Activated CD8-positive, alpha-beta memory T cell treated with anti-CD3 and anti-CD28 coated beads for 24 hours (primary cell): ENCODE results near the gene RFTN1.

Source experiments
- DNase-seq: peaks from one replicate; pipeline ENCODE4 v3.0.0-alpha.2; 2020

Gene RFTN1

DNA sequence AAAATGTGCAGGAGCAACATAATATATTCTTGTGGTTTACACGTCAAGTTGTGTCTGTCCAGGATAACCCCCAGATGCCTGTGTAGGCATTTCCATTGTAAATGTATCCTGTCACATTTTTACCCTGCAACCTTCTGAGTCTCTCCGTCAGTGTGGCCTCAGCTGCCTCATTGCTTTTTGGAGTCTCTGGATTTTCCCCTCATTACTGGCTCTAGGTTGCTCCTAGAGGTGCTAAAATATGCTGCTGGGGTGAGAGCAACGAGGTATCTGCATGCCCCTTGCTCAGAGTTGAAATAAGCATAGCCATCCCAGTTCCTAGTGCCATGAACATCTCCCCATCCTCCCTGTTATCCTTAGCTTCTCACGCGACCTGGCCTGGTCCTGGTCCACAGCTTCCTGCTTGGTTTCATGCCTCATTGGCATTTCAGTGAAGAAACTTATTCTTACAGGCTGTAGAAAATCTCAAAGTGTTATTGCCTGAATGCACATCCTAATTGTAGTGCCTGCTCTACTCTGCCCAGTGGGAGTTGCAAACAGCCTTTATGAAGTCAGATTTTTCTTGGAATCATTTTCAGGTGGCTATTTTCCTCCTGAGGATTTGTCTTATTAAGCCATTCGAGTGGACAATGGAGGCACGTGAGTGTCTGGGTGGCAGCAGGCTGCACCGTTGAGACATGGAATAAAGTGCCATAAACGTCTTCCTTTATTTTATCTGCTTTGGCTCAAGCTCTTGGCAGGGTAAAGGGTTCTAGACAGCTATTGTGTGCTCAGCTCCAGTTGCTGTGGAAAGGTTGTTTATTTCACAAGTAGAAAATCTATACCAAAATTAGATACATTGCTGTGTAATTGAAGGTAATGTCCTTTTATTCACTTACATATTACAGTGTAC, 215.3 kb downstream of the RFTN1 start:
- DNase-seq, result no peak

DNA sequence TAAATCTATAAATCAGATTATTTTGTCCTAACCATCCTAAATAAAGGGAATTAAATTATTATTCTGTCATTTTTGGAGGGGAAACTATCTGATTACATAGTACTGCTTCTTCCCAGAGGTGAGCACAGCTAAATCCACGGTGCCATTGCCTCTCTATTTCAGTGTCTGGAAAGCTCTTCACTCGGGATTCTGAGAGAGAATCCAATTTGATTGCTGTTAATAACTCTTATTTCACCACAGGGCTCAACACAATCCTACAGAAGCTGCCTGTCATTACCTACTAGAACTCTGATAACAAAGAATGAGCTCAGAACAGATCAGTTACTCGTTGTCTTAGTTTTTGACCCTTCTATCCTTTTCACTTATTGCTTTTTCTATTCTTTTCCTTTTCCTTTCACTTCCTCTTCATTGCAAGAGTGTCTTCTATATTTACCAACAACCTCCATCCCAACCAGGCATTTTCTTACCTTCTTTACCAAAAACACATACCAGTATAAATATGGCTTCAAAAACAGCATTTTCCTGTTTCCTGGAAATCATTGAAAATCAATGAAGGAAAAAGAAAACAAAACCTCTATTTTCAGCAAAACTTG, 218.1 kb downstream of the RFTN1 start:
- DNase-seq, result no peak

DNA sequence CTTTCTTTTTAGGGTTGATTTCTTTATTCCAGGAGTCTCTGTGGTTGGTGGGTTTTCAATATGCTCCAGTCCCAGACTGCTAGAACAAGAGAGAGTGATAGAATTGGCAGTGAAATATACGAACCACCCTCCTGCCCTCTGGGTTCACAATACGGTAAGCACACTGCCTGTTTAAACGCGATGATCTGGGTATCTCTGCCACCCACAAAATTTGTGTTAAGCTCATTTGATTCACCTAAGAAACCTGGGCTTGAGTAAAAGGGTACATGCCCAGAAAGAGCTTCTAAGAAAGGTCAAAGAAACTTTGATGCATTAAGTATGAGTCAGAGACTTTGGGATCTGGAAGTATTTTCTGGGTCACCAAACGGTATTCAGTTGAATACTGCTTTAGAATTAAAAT, 218.7 kb downstream of the RFTN1 start:
- DNase-seq, result no peak

DNA sequence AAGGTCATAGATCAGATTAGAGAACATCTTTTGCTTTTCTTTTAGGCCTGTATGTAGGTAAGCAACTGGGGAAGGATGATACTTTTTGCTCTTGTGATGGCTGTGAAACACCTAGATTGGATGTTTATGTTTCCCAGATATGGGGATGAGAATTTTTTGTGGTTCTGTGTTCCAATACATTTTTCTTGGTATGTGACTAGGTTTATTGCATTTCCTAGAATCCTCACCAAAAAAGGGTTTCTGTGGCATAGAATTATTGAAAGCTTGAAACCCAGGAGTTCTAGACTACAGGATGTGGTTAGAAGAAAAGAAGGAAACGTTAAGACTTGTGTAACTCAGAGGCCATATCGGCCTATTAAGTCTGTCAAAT, 222.7 kb downstream of the RFTN1 start:
- no peak for DNase-seq

DNA sequence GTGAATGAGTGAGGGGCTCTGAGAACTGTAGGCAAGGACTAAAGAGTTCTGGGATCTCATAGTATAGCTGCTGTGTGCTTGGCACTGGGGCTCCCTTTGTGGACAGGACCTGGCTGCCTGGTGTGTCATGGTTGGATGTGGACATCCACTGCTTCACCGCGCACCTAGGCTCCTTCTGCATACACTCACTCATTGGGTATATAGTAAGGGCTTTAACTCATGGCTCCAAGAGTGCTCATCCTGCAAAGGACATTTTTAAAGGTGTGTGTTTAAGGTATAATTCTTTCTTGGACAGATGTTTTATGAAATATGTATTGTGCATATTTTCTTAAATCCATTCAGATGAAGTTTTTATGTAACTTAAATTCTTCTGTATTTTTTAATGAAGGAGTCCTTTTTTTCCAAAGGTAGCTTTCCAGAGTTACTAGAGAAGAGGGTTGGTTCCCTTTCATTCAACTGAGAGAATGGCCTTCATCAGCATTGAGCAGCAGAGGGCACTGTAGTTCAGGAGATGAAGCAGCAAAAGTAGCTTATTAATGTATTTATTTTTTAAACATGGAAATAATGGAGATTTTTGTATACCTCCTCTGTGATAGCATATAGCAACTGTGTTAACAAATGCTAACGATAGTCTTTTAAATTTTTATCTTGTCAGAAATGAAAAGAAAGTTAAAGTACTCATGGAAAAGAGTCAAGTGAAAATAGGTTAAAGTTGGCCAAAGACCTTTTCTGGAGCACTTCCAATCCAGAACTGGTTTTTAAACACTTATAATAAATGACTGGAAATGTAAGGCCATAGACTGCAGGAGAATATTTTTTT, 223.3 kb downstream of the RFTN1 start:
- no peak for DNase-seq

DNA sequence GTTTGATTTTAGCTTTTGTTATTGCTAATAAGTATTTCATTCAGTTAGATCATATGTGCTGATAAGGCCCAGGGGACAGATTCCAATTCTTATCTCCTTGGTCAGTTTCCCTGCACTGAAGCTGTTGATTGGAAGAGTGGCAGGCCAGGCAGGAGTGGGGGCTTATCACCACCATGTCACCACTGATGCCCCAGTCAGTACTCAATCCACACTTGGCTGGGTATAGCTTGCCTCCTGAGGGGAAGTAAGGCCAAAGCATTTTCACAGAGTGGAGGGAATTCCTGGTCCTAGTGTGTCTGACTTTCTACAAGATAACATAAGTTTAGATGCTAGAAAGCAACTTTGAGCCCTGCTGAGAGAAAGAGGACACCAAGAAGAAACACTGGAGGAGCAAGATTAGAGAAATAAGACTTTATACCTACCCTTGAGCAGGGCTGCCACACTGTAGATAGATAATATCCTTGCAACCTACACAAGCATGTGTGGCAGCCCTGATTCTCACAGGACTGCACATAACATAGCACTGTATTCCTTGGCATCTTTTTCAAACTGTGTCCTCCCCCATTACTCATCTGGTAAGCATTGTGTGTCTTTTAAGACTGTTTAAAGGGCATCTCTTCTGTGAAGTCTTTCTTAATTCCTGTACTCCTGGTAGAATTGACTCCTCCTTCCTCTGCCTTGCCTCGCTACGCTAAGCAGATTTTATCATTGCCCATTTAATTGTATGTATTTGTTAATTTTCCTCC, 224.2 kb downstream of the RFTN1 start:
- DNase-seq, result no peak

DNA sequence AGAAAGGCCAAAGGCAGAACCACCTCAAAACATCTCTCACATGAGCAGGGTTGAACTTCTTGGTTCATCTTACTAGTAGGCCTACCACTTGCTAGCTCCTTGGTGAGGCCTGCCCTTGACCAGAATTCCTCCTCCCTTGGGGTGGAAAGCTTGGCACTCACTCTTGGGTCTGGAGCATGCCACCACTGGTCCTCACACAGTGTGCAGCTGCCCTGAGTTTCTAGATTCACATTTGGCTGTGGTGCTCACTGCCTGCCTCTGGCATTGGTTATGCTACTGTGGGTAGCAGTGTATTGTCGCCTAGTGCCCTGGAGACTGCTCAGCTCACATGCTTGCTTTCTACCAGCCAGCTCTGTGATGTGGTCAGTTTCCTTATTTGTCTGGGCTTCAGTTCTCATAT, 224.8 kb downstream of the RFTN1 start:
- DNase-seq, result peak; percentile 67

DNA sequence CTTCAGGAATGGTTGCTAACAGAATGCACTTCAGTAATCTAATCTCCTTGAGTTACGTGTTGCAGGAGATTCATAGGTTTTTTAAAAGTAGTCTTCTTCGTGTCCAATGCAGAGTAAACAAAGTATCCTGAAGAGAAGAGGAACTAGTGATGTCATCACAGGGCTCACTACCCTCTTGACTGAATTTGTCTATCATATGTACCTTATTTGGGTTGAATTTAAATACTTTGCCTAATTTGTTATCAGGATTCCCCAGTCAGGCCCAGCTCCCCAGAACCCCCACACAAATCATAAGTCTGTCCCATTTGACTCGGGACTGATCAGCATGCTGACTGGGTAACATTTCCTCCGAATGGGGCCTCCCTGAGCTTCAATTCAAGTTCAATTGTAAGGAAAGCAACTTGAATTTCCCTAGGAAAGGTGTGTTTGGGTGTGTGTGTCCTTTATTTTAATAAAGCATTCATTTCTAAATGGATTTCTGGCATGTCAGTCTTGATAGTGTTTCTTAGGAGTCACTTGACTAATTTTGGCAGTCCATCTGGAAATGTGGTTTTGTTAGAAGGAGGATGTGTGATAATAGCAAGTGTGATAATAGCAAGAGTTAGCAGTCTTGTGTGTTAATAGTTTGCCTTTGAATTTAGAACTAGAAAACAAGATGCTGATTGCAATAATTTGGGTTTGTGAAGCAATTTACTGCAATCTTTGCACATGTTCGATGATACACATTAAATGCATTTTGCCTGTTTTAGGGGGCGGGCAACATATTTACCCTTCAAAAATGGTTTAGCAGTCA, 226.6 kb downstream of the RFTN1 start:
- DNase-seq, result no peak

DNA sequence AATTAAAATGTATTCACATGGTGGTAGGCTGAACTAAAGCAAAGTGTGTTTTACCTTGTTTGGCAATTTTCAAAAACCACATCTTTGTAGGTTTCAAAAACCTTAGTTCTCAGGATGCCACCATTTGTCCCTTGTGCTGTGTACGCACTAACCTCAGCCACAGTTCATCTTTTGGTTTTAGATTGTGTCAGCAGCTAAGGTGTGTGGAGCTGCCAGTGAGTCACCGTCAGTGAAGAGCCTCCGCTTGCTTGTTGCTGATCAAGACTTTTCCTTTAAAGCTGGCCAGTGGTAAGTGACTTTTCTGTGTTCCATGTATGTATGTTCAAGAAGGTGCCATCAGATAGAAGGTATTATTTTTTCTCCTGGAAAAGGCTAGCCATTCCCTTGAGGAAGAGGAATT, 227.3 kb downstream of the RFTN1 start:
- DNase-seq, result peak; percentile 71

DNA sequence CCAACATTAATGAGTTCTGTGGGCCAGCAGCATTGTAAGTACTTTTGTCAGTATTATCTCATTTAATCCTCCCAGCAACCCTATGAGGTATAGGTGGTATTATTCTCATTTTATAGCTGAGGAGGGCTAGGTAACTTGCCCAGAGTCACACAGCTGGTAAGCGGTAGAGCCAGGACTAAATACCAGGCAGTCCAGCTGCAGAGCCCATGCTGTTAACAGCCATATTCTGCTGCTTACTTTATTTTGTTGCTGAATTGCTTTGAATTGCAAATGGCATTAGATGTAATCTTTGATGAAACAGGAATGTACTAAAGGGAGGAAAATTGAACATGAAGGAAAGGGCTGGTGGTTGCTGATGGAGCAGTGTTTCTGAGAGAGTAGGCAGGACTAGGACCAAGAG, 228.9 kb downstream of the RFTN1 start:
- DNase-seq, result no peak

DNA sequence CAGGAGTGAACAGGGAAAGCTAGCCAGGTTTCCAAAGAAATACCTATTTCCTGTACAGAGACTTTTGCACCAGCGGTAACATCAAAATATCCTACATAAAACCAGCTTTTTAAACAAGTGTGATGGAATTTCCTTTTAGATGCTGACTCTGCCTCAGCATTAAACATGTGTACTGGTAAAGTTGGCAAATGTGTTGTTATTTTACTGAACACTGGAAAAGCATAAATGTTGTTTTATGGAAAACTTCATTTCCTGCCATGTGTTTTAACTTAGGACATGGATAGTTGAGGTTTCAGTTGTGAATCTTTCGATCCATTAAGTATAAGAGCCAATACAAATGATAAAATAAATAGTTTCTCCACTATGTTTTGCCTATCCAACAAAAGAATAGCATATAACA, 232.8 kb downstream of the RFTN1 start:
- no peak for DNase-seq

DNA sequence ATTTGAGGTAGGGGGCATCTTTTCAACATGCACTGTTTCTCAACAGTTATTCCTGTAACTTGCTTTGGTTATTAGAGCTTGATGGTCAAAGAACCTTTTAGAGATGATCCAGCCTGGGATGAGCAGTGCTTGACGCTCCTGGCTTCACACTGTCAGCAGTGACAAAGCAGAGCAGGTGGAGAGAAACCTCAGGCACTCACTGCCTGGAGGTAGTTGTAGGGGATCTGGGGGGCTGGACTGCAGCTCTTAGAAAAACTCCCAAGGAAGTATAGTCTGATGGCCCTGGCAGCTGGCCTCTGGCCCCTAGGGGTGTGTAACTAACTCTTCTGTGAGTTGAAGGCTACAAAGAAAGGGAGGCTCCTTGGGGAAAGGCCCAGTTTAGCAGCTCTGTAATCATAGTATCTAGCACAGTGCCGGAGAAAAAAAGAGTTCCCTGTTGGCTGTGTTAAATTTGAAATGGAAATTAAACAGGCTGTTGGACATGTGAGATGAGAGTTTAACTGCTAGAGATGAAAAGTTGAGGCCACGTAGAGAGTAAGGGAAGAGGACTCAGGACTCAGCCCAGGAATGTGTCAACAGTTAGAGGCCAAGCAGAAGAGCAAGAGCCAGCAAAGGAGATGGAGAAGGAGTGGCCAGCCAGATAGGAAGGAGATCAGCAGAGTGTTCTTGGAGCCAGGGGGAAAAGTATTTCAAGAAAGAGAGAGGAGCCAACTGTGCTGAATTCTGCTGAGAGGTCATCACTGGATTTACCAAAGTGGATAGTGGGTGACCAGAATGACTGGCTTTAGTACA, 234.3 kb downstream of the RFTN1 start:
- DNase-seq, result no peak

DNA sequence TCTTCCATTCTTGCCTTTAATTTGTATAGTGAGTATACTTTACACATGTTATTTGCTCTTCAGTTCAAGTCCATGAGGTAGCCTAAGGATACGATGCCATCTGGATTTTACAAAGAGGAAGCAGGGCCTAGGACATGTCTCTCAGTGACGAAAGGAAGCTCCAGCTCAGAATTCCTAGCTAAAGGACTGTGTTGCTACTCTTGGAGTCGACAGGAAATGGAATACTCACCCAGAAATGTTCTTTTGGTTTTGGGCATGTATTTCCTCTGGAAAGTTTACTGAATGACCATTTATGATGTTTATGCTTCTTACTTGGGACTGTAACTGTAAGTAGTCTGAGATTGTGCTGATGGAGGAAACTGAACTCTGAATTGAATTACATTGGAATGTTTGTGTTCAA, 236.0 kb downstream of the RFTN1 start:
- no peak for DNase-seq

DNA sequence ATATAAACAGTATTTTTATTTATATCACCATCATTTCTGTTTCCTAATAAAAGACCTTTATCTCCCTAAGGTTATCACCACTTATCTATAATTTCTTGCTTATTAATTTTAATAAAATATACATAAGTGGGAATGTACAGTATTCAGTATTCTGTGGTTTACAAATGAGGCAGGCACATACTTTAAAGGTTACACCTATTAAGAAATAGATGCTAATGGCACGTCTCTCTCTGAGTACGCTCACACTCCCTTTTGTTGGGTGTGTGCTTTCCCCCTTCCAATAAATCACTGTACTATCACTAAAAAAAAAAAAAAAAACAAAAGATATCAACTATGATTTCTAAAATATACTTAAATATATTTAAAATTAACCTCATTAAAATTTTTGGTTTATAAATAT, 239.6 kb downstream of the RFTN1 start:
- DNase-seq, result no peak

DNA sequence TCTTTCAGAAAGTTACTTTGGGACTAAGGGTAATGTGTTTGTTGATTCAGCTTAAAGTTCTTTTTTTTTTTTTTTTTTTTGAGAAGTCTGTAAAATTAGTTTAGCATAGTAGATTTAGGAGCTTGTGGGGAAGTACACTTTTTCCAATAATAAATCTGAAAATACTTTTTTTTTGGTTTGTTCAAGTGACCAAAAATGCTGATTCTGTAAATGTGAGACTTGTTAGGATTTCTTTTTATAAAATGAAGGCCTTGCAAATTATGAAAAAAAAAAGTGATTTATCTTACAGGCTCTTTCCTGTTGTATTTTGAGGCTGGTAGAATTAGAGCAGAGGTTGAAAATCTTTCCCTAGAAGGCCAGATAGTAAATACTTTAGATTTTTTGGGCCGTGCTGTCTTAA, 240.9 kb downstream of the RFTN1 start:
- DNase-seq, result no peak

DNA sequence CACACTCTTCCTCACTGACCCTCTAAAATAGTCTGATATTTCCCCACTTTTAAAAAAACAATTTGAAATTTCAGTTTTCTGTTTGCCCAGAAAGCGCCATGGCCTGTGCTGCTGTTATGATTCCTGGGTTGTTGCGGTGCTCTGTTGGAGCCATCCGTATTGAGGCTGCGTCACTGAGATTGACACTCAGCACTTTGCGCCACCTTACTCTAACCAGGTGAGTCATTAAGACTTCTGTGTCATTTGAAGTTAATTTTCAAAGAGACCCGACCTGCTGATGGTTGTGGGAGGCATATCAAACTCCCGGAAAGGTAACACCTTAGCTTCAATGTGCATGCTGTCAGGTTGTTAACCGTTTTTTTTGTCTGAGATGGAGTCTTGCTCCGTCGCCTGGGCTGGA, 242.6 kb downstream of the RFTN1 start:
- no peak for DNase-seq

DNA sequence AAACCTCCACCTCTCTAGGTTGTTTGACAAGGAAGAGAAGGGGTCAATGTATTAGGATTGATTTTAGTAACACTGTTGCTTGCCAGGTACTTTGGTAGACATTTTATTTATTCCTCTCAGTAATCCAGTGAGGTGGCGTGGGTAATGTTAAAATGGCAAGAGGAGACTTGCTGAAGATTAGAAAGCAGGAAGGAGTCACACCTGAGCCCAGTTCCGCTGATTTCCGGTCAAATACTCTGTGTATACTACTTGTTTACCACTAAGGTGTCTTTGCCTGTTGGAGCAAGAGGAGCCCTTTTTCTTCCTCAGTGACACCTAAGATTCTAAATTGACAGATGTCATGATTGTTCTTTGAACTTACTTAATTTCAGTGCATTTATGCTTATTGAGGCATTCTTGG, 246.8 kb downstream of the RFTN1 start:
- DNase-seq, result no peak
